ENCODE results near the gene WDPCP. TPM values are rescaled to one million over a fixed set of nuclear protein-coding genes. Genes with fewer than 3 reads are reported as not detected.
"Not testable (repeated sequence)": the region's sequence is repeated elsewhere in the genome, so short reads cannot be mapped to it uniquely, and the experiment has no call there.

WDPCP gene
- total and polyA plus RNA-seq, 10 donors = 2.1 to 20.0 (median 13.3) TPM

DNA sequence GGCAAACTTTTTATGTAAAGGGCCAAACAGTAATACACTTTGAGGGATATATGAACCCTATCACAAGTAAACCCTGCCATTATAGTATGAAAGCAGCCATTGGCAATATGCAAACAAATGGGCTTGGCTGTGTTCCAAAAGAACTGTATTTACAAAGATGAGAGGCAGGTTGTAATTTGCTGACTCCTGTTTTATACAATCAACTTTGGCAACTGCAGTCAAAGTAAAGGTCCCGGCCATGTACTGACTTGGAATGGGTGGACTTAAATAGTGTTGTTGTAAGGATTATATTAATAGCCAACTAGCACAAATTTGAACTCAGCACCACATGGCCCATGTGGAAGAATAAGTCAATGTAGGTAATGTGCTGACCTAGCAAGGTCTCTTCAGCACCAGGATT lies 223.4 kb downstream of the WDPCP start:
- DNase-seq = no peak
- Histone ChIP-seq H3K9me3 (peaks cover 0 to 4% (median 3%) of the 10 kb centered on the region in 8 donors), H3K4me3 (no peak overlapping the region), H3K36me3 (peaks cover 0 to 9% (median 0%) of the 10 kb centered on the region in 6 donors), H3K4me1 (no peaks in the 10 kb centered on the region), H3K27ac (no peak overlapping the region), H3K27me3 (replicated peaks in 1 of 7) (no peaks in the 10 kb centered on the region)
- TF ChIP-seq POLR2A (IDR thresholded peaks at IDR 0.05) (no peak), POLR2AphosphoS5 (IDR thresholded peaks at IDR 0.05) (no peak)
- TF ChIP-seq, protein P1, sequence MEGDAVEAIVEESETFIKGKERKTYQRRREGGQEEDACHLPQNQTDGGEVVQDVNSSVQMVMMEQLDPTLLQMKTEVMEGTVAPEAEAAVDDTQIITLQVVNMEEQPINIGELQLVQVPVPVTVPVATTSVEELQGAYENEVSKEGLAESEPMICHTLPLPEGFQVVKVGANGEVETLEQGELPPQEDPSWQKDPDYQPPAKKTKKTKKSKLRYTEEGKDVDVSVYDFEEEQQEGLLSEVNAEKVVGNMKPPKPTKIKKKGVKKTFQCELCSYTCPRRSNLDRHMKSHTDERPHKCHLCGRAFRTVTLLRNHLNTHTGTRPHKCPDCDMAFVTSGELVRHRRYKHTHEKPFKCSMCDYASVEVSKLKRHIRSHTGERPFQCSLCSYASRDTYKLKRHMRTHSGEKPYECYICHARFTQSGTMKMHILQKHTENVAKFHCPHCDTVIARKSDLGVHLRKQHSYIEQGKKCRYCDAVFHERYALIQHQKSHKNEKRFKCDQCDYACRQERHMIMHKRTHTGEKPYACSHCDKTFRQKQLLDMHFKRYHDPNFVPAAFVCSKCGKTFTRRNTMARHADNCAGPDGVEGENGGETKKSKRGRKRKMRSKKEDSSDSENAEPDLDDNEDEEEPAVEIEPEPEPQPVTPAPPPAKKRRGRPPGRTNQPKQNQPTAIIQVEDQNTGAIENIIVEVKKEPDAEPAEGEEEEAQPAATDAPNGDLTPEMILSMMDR (IDR thresholded peaks at IDR 0.05 in 8 of 11, conservative IDR thresholded peaks at IDR 0.05 in 3 of 11) = no peak
- intact Hi-C loops (cut with DNase I; ENCODE audit: low total_unique reads) = no loop called here
- 83 to 91% (median 89%) methylated on average over 1 of the region's 1 CpG for WGBS, 5 donors

DNA sequence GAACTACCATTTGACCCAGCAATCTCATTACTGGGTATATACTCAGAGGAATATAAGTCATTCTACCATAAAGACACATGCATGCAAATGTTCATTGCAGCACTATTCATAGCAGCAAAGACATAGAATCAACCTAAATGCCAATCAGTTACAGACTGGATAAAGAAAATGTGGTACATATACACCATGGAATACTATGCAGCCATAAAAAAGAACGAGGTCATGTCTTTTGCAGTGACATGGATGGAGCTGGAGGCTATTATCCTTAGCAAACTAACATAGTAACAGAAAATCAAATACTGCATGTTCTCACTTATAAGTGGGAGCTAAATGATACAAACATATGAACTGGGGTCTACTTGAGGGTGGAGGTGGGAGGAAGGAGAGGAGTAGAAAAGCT lies 230.6 kb downstream of the WDPCP start:
- H3K27me3 ChIP-seq (replicated peaks in 1 of 7); DNase-seq; H3K4me1 ChIP-seq; H3K27ac ChIP-seq; intact Hi-C loops (cut with DNase I; ENCODE audit: low total_unique reads); H3K4me3 ChIP-seq: not testable (repeated sequence)
- Histone ChIP-seq H3K36me3 (peaks cover 0 to 26% (median 0%) of the 10 kb centered on the region in 6 donors), H3K9me3 (peaks cover 0 to 37% (median 33%) of the 10 kb centered on the region in 8 donors)
- WGBS, 5 donors = 78 to 93% (median 89%) methylated on average over 1 of the region's 1 CpG

DNA sequence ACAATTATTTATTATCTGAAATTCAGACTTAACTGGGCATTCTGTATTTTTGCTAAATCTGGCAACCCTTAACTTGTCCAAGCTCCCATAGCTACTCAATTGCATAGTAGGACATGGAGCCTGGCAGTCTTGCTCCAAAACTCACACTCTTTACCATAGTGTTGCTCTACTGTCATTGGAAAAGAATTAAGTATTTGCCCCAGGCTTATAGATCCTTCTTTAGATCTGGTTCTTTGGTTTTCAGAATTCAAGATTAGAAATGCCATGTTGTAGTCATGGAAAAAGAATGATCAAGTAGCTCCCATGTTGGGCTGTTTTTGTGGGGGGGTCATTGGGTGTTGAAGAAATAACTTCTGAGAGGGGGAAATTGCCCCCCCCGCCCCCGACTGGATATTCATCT lies 240.9 kb downstream of the WDPCP start:
- TF ChIP-seq, protein P1 (IDR thresholded peaks at IDR 0.05 in 8 of 11, conservative IDR thresholded peaks at IDR 0.05 in 3 of 11) = no peak
- TF ChIP-seq POLR2AphosphoS5 (IDR thresholded peaks at IDR 0.05) (no peak), POLR2A (IDR thresholded peaks at IDR 0.05) (no peak)
- Histone ChIP-seq H3K4me1 (no peaks in the 10 kb centered on the region), H3K36me3 (peaks cover 0 to 24% (median 0%) of the 10 kb centered on the region in 6 donors), H3K4me3 (no peak overlapping the region), H3K27ac (no peak overlapping the region), H3K27me3 (replicated peaks in 1 of 7) (no peaks in the 10 kb centered on the region), H3K9me3 (peaks cover 0 to 58% (median 36%) of the 10 kb centered on the region in 8 donors)
- intact Hi-C loops (cut with DNase I; ENCODE audit: low total_unique reads) = no loop called here
- DNase-seq = no peak
- 84 to 100% (median 89%) methylated on average over 2 of the region's 2 CpGs for WGBS, 5 donors

DNA sequence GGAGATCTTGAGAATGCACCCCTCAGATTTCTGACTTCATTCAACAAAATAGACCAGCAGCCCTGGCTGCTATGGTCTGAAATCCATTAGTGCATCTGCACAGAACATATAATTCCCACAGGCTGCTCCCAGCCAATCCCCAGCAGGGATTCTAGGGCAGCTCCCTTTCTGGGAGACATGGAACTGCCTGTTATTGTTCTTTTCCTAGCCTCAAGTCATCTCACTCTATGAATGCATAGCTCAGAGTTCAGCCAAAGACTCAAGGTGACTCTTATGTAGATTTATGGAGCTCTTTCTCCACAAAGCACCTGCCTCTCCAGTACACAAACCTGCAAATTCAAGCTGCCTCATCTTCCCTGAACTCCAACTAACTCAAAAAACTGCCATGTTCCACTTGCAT lies 241.9 kb downstream of the WDPCP start:
- Histone ChIP-seq H3K4me1 (no peaks in the 10 kb centered on the region), H3K4me3 (no peak overlapping the region), H3K27ac (no peak overlapping the region), H3K36me3 (peaks cover 0 to 14% (median 0%) of the 10 kb centered on the region in 6 donors), H3K27me3 (replicated peaks in 1 of 7) (no peaks in the 10 kb centered on the region), H3K9me3 (peaks cover 0 to 60% (median 38%) of the 10 kb centered on the region in 8 donors)
- intact Hi-C loops (cut with DNase I; ENCODE audit: low total_unique reads) = no loop called here
- no peak for DNase-seq
- TF ChIP-seq POLR2A (IDR thresholded peaks at IDR 0.05) (no peak), POLR2AphosphoS5 (IDR thresholded peaks at IDR 0.05) (no peak)
- TF ChIP-seq, protein P1 (IDR thresholded peaks at IDR 0.05 in 8 of 11, conservative IDR thresholded peaks at IDR 0.05 in 3 of 11) = no peak

DNA sequence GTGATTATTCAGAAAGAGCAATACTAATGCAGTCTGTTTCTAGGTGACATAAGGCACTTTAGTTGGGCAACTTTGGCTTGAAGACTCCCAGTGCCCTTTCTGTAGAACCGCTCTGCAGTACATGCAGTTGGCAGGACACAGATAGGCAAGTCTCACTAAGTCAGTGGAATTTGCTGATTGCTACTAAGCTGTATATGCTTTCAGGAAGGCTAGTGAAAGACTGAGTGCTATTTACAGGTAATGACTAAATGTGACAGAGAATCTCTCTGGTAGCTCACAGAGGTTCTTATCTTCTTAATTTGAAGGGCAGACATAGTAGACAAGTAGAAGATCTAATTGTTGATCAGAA lies 243.0 kb downstream of the WDPCP start:
- H3K4me1 ChIP-seq = no peaks in the 10 kb centered on the region
- no peak for DNase-seq
- H3K27me3 ChIP-seq (replicated peaks in 1 of 7) = no peaks in the 10 kb centered on the region
- peaks cover 0 to 12% (median 0%) of the 10 kb centered on the region in 6 donors for H3K36me3 ChIP-seq
- peaks cover 0 to 52% (median 32%) of the 10 kb centered on the region in 8 donors for H3K9me3 ChIP-seq
- no peak for TF ChIP-seq POLR2A (IDR thresholded peaks at IDR 0.05)
- TF ChIP-seq POLR2AphosphoS5 (IDR thresholded peaks at IDR 0.05) = no peak
- TF ChIP-seq, protein P1 (IDR thresholded peaks at IDR 0.05 in 8 of 11, conservative IDR thresholded peaks at IDR 0.05 in 3 of 11) = no peak
- intact Hi-C loops (cut with DNase I; ENCODE audit: low total_unique reads) = no loop called here
- H3K4me3 ChIP-seq = no peak overlapping the region
- no peak overlapping the region for H3K27ac ChIP-seq
- 95 to 100% (median 99%) methylated on average over 1 of the region's 1 CpG for WGBS, 5 donors

Measured in spleen (tissue), 11 donors.